Measurements from ENCODE around the gene DEK. TPM values are rescaled to one million over a fixed set of nuclear protein-coding genes. Genes with fewer than 3 reads are reported as not detected.

Gene DEK
- total RNA-seq, 1 experiment from 2014 or later, result 108 TPM

DNA sequence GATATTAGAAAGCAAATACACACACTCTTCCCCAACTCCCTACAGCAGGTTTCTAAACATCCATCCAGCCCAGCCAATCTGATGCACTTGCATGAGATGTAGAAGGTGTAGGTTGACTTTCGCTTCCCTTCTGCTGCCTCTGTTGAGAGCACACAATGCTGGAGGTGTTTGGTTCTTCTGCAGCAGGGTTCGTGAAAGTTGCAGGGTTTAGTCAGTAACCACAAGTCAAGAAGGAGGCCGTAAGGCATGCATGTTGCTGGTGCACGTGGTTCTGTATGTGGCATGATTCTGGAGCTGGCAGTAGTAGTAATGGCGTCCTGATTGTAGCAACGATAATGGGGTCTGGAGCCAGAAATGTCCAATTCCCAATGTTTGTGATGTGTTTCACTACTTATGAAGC is 53.0 kb downstream of the DEK start:
- Histone ChIP-seq H3K9me3 (ENCODE audit: control insufficient read depth in 1 of 2, insufficient read depth in 1 of 2, low read depth in 1 of 2, low read length in 2 of 2) (no peaks in the 10 kb centered on the region), H3K4me2 (ENCODE audit: low read length) (no peak overlapping the region), H3K4me3 (replicated peaks in 1 of 2; ENCODE audit: low read depth in 1 of 2, low read length in 2 of 2) (no peak overlapping the region), H3K9me2 (ENCODE audit: insufficient read depth) (no peaks in the 10 kb centered on the region), H3K79me2 (ENCODE audit: insufficient read depth, low read length) (no peaks in the 10 kb centered on the region), H3K27me3 (ENCODE audit: insufficient read depth, low read length) (no peaks in the 10 kb centered on the region), H3K4me1 (ENCODE audit: control insufficient read depth in 1 of 2, insufficient read depth in 2 of 2, low read length in 2 of 2) (no peaks in the 10 kb centered on the region), H3K9ac (ENCODE audit: low read length) (no peak overlapping the region), H3K27ac (ENCODE audit: low read depth, low read length) (no peak overlapping the region), H4K20me1 (ENCODE audit: insufficient read depth) (no peaks in the 10 kb centered on the region), H2AFZ (ENCODE audit: low read depth, low read length, poor library complexity, severe bottlenecking) (no peak overlapping the region), H3K36me3 (ENCODE audit: control insufficient read depth in 1 of 2, insufficient read depth in 2 of 2, low read length in 2 of 2) (no peaks in the 10 kb centered on the region)
- ChIA-PET RAD21 (ENCODE audit: low non-redundant PET in 1 of 2, low total read pairs in 2 of 2, uncharacterized antibody in 2 of 2, unreplicated experiment in 2 of 2) (no interaction called here), CTCF (no interaction called here), POLR2A (no interaction called here)
- no TSS peak for BruUV-seq (replicated peaks)
- TF ChIP-seq, protein P1, sequence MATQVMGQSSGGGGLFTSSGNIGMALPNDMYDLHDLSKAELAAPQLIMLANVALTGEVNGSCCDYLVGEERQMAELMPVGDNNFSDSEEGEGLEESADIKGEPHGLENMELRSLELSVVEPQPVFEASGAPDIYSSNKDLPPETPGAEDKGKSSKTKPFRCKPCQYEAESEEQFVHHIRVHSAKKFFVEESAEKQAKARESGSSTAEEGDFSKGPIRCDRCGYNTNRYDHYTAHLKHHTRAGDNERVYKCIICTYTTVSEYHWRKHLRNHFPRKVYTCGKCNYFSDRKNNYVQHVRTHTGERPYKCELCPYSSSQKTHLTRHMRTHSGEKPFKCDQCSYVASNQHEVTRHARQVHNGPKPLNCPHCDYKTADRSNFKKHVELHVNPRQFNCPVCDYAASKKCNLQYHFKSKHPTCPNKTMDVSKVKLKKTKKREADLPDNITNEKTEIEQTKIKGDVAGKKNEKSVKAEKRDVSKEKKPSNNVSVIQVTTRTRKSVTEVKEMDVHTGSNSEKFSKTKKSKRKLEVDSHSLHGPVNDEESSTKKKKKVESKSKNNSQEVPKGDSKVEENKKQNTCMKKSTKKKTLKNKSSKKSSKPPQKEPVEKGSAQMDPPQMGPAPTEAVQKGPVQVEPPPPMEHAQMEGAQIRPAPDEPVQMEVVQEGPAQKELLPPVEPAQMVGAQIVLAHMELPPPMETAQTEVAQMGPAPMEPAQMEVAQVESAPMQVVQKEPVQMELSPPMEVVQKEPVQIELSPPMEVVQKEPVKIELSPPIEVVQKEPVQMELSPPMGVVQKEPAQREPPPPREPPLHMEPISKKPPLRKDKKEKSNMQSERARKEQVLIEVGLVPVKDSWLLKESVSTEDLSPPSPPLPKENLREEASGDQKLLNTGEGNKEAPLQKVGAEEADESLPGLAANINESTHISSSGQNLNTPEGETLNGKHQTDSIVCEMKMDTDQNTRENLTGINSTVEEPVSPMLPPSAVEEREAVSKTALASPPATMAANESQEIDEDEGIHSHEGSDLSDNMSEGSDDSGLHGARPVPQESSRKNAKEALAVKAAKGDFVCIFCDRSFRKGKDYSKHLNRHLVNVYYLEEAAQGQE (IDR thresholded peaks at IDR 0.05; ENCODE audit: low read depth), result no peak
- TF ChIP-seq ZNF274 (IDR thresholded peaks at IDR 0.05; ENCODE audit: low read depth, low read length) (no peak), ELF1 (IDR thresholded peaks at IDR 0.05; ENCODE audit: borderline replicate concordance, low read depth) (no peak), RAD21 (IDR thresholded peaks at IDR 0.05; ENCODE audit: low read depth) (no peak), YY1 (IDR thresholded peaks at IDR 0.05; ENCODE audit: extremely low read depth, insufficient replicate concordance, low read depth, low read length) (no peak), JUND (IDR thresholded peaks at IDR 0.05) (no peak), CBX3 (IDR thresholded peaks at IDR 0.05; ENCODE audit: low read depth) (no peak), TCF7L2 (IDR thresholded peaks at IDR 0.05; ENCODE audit: borderline replicate concordance, extremely low read depth, insufficient read depth, insufficient read length) (no peak), ZFX (IDR thresholded peaks at IDR 0.05) (no peak), SIN3A (IDR thresholded peaks at IDR 0.05; ENCODE audit: low read depth) (no peak), EZH2 (IDR thresholded peaks at IDR 0.05) (no peak)
- intact Hi-C loops (cut with micrococcal nuclease), result no loop called here
- DNase-seq (ENCODE audit: low read depth, low spot score) (no peak), ATAC-seq (no peak)

Measured in HCT116 (cell line).